ENCODE results near the gene DNAH7.

Gene DNAH7

DNA sequence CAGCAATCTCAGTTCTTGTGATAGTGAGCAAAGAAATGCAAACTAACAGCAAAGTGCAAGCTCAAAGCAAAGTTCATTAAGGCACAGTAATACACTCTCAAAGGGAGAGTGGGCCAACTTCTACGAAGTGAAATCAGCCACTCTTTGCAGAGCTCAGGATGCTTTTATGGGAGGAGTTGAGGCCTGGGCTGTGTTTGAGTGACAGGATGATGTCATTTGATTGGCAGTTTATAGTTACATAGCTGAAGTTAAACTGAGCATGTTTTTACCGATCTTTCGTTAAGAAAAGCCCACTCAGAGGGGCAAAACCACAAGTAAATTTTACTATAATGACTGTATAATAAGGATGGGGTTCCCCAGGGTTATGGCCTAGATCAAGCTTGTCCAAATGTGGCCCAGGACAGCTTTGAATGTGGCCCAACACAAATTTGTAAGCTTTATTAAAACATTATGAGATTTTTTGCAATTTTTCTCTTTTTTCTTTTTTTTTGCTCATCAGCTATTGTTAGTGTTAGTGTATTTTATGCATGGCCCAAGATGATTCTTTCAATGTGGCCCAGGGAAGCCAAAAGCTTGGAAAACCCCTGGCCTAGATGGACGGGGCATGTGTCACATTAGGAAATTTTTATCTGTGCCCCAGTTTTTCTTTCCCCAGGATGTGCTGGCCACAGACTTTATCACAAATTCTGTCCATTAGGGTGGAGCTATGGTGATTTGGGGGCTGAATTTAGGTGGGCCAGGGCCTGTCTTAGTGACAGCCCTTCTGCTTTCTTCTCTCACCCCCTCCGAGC is 8.3 kb upstream of the DNAH7 start:
- no peak for DNase-seq

DNA sequence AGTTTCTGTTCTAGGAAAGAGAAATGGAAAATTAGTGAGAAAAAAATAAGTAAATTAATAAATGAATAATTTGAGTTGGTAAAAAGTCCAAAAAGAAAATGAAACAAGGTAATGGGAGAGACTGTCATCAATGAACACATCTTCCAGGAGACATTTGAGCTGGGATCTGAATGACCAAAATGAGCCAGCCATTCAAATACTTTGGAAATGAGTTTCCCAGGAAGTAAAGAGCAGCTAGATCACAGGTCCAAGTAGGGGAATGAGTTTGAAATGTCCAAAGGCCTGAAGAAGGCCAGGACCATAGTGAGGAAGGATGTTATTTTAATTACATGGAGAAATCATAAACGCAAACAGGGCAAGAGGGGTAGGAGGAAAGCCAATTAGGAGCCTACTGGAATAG is 6.6 kb upstream of the DNAH7 start:
- no peak for DNase-seq

DNA sequence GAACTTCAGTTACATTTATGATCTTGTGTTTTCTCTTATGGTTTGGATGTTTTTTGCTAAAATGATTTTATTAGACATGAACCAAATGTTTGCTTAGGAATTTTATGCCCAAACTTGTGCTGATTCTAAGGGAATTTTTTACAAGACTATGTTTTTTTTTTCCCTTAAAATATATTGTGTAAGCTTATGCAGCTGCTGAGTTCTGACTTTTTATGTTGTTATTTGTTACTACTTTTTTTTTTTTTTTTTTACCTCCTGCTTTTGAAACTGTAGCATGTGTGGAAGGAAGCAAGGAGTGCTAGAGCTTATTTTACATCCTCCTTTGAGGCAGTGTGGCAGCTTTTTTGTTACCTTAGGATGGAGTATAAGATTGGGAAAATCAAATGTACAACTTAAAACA is 6.0 kb upstream of the DNAH7 start:
- DNase-seq = no peak

GRCh38 chr2:196073521-196073920 is 4.9 kb upstream of the DNAH7 start:
- DNase-seq = no peak

GRCh38 chr2:196067088-196067382 is 1.6 kb downstream of the DNAH7 start:
- DNase-seq = no peak

DNA sequence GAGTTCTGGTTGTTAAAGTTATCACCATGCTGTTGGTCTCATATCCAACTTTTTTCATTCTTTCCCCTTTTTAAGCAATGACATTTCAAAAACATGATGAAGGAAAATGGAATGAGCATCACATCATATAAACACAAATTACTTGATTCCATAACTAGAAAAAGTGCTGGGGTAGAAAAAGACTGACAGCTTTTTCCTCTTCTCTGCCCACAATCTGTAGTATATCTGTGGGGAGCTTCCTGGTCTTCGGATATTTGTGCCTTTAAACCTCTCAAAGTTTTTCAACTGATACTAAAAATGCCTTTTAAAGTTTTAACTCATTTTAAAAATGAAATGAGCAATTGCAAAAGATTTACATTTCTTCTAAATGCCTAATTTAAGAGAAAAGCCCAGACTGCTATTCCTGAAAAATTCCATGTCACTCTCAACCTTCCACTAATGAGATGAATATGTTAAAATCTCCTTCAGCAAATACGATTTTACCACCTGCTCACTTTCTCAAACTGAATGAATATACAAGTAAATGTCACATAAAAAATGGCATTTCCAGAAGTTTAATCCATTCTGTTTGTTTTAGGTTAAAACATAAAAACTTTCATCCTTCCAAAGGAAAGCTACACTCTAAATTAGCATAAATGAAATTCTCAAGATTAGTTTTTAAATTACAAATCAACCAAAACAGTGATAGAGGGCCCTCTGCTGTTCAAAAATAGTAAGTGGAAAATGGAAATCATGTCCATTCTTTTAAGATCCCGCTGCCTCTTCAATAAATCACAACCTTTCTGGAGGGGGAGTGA is 2.1 kb downstream of the DNAH7 start:
- DNase-seq = peak; percentile 20

DNA sequence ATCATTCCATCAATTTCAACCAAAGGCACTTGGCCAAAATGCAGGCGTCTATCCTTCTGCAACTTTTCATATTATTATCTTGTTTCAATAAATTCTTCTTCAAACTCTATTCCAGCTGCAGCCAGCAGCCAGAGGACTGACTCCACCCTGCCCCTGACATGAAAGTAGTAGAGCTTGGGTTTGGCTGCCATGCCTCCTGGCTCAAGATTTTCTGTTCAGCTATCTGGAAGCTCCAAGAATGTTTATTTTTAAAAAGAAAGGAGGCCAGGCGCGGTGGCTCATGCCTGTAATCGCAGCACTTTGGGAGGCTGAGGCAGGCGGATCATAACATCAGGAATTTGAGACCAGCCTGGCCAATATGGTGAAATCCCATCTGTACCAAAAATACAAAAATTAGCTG is 4.9 kb downstream of the DNAH7 start:
- no peak for DNase-seq

DNA sequence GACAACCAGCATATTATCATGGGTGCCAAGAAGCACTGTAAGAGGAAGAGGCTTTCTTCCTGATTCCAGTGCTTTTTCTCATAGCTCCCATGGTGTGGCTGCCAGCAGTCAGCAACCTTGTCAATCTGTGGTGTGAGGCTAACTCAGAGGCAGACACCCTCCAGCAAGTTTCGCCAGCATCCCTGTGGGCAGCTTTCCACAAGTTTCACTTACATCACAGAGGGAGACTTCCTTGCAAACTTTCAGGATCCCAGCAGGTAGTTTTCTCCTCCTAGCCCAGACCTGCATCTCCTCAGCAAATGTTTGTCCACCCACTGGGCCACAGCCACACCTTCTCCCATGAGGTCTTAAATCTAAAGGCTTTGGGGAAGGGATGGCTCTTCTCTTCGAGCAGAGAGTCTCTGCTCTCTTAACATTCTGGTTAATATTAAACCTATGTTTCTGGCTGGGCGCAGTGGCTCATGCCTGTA is 9.1 kb downstream of the DNAH7 start:
- no peak for DNase-seq

DNA sequence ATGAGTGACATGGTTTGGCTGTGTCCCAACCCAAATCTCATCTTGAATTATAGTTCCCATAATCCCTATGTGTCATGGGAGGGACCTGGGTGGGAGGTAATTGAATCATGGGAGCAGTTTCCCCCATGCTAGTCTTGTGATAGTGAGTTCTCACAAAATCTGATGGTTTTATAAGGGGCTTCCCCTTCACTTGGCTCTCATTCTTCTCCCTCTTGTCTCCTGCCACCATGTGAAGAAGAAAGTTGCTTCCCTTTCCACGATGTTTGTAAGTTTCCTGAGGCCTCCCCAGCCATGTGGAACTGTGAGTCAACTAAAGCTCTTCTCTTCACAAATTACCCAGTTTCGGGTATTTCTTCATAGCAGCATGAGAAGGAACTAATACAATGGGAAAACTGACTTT is 14.0 kb downstream of the DNAH7 start:
- DNase-seq = no peak

GRCh38 chr2:196046123-196046917 is 22.3 kb downstream of the DNAH7 start:
- no peak for DNase-seq

GRCh38 chr2:196041786-196042185 is 26.9 kb downstream of the DNAH7 start:
- no peak for DNase-seq

- no peak for DNase-seq
Observed at GRCh38 chr2:196040218-196040617, 28.4 kb downstream of the DNAH7 start.

DNA sequence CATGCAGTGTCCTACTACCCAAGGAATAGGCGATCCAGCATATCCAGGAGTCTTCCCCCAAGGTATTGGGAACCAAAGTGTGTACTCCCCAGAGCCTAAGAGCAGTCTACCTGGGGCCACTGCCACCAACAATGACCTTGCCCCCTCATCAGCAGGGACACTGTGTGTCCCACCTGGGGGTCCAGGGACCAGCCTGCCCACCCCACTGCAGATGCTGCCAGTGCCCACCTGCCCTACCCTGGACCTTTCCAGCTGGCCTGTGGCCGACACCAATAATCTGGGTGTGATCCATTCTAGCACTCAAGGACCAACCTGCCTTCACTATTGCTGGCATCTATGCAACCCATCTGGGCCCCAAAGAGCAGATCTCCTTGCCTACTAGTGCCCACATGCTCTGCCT is 32.2 kb downstream of the DNAH7 start:
- no peak for DNase-seq

DNA sequence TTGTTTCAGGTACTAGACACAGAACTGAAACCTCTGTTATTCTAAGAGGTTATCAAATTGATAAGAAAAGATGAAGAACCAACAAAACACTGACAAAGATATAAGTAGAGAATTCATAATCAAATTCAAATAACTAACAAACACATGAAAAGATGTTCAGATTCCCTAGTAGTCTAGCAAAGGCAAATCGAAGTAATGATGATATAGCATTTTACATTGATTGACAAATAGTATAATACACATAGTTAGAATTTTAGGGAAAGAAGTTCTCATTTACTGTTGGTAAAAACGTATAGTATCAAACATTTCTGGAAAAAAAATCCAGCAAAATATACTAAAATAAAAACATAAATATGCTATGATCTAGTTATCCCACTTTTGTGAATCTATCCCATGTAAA is 50.6 kb downstream of the DNAH7 start:
- no peak for DNase-seq

- no peak for DNase-seq
Observed at GRCh38 chr2:196012314-196012713, 56.3 kb downstream of the DNAH7 start.

DNA sequence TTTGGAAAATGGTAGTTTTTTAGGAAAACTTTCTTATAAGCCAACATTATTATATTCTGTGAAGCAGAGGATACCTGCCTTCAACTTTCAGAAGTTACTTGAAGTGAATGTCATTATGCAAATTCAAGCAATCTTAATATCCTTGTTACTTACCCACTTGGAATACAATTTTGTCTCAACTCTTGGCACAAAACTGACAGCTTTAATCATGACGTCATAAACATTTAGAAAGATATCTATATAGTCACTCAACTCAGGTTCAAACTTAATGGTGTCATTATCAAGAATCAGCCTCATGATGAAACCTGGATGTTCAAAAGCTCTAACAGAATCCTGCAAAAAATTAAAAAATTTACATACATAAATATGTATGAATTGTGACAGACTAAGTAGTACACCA is 68.1 kb downstream of the DNAH7 start:
- no peak for DNase-seq

GRCh38 chr2:195998070-195998469 is 70.6 kb downstream of the DNAH7 start:
- DNase-seq = no peak

- no peak for DNase-seq
Observed at GRCh38 chr2:195995499-195995898, 73.1 kb downstream of the DNAH7 start.

DNA sequence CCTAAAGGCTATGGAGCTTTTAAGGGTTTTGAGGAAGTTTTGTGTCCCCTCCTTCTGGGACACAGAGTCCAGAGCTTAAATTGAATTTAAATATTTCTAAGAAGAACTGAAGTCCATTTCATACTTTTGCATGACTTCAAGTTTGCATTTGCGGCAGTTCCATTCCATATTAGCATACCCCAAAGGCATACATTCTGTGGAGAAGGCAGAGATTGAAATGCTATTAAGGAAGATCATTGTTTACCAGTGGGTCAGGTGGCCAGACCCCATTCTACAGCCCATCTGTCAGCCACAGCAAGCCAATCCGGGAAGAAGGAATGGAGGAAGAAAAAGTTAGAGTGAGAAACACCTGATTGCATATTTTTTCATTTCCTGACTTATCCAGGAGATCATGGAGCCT is 75.0 kb downstream of the DNAH7 start:
- no peak for DNase-seq

DNA sequence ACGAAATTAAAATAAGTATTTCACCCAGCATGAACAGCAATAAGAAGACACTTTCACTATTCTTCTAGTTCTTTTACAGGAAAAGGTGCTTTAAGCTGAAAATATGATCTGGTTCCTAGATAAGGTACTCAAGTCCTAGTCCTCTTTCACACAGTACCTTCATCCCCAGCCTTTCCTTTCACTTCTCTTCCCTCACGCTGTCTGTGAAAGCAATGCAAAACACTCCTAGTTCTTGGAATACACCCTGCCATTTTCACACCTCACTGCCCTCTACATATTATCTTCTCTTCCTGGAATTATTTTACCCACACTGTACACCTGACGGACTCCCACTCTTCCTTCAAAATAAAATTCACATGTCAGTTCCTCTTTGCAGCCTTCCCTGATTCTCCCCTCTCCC is 82.9 kb downstream of the DNAH7 start:
- no peak for DNase-seq

DNA sequence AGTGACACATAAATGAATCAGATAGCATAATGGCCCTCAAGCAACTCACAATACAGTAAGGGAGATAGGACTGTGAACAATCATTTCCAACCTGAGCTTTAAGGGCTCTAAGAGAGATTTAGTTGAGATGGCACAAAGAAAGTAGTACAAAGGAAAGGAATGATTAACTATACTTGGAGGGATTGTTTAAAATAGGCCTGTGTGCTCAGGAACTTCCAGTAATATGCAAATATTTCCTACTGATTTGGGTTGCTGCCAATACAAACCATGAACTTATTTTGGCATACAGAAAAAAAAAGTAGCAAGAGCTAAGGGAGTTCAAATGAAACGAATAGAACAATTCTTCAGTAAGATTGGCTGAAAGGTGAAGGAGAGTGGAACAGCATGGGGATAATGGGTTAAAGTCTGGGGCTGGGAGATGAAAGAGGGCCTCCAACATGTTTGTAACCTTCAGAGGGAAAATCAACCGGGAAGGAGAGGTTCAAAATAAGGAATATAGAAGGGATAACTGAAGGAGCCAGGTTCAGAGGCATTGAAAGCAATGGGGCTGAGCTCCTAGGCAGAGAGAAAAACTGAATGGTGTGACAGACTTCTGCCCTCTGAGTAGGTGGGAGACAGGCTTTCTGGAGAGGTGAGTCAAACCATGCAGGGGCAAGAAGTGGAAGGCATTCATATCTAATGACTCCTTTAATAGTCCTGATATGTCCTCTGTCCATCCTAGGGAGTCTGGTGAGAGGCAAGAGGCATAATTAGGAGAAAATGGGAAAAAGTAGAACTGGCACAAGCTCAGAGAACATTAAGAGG is 83.5 kb downstream of the DNAH7 start:
- DNase-seq = no peak

DNA sequence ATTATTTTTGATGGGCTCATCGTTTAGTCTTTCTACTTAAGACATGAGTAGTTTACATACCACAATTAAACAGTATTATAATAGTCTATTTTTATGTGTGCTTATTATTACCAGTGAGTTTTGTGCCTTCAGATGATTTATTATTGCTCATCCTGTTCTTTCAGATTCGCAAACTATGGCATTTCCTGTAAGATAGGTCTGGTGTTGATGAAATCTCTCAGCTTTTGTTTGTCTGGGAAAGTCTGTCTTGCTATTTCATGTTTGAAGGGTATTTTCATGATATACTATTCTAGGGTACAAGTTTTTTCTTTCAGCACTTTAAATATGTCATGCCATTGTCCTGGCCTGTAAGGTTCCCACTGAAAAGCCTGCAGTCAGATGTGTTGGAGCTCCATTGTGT is 101.3 kb downstream of the DNAH7 start:
- DNase-seq = no peak

- no peak for DNase-seq
Observed at GRCh38 chr2:195961873-195962272, 106.8 kb downstream of the DNAH7 start.
